ENCODE data around the gene C14orf180. TPM values are rescaled to one million over a fixed set of nuclear protein-coding genes. Genes with fewer than 3 reads are reported as not detected.
A peak's percentile ranks its signal among the peaks of the same experiment; 100 is the strongest.

The C14orf180 gene
- total RNA-seq, 1 experiment from 2014 or later: not detected

DNA sequence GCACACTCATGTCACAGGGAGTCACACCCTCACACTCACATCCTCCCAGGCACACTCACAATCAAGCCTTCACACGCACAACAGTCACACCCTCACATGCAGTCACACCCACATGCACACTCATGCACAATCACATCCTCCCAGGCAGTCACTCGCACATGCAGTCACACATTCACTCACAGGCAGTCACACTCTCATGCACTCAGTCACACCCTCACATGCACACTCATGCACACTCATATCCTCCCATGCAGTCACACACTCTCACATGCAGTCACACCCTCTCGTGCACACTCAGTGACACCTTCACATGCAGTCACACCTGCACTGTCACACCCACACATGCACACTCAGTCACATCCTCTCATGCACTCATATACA lies 12.7 kb downstream of the C14orf180 start:
- POLR2A ChIA-PET: no interaction called here
- CTCF ChIA-PET: interaction anchor here (1.4 kb wide), 1 partner anchor 13 kb away, joined by 3 read pairs; the partner anchor contains the start of gene C14orf180
- DNase-seq (ENCODE audit: low spot score) (no peak), ATAC-seq (no peak)
- Mint-ChIP-seq H3K27me3 (ENCODE audit: low read depth) (no peaks in the 10 kb centered on the region), H3K27ac (peak overlapping the region; percentile 21), H3K4me1 (no peaks in the 10 kb centered on the region), H3K36me3 (no peaks in the 10 kb centered on the region), H3K9me3 (no peaks in the 10 kb centered on the region), H3K4me3 (no peak overlapping the region)
- TF ChIP-seq, protein P1, sequence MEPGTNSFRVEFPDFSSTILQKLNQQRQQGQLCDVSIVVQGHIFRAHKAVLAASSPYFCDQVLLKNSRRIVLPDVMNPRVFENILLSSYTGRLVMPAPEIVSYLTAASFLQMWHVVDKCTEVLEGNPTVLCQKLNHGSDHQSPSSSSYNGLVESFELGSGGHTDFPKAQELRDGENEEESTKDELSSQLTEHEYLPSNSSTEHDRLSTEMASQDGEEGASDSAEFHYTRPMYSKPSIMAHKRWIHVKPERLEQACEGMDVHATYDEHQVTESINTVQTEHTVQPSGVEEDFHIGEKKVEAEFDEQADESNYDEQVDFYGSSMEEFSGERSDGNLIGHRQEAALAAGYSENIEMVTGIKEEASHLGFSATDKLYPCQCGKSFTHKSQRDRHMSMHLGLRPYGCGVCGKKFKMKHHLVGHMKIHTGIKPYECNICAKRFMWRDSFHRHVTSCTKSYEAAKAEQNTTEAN (CRISPR knock-in tag; IDR thresholded peaks at IDR 0.05): peak; percentile 87; the same call in 1 of the 2 replicates
- no peak for TF ChIP-seq TEAD4 (CRISPR knock-in tag; IDR thresholded peaks at IDR 0.05)

DNA sequence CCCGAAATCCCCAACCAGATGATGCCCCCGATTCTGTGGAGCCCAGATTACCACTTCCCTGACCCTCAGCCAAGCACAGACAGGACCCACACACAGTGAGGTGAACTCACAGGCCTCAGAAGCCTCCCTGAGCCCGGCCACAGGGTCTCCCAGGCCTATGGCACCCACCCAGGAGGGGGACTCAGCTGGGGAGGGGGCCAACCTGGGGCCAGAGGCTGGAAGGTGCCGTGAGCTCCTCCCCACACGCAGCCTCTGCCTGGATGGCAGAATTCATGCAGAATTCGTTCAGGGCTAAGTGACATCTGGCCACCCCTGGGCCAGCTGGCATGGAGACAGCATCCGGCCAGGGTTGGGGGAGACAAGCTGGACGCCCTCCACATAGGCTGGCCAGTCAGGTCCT lies 13.2 kb downstream of the C14orf180 start:
- no peak for TF ChIP-seq JUN (CRISPR knock-in tag; IDR thresholded peaks at IDR 0.05)
- TF ChIP-seq SP1 (CRISPR knock-in tag; conservative IDR thresholded peaks at IDR 0.05): no peak
- no peak for TF ChIP-seq ZNF317 (CRISPR knock-in tag; IDR thresholded peaks at IDR 0.05; ENCODE audit: borderline replicate concordance, low read depth)
- no peak for TF ChIP-seq PRRX2 (CRISPR knock-in tag; IDR thresholded peaks at IDR 0.05)
- no peak for TF ChIP-seq GRHL2 (CRISPR knock-in tag; IDR thresholded peaks at IDR 0.05; ENCODE audit: insufficient replicate concordance, severe bottlenecking)
- TF ChIP-seq, protein P2, sequence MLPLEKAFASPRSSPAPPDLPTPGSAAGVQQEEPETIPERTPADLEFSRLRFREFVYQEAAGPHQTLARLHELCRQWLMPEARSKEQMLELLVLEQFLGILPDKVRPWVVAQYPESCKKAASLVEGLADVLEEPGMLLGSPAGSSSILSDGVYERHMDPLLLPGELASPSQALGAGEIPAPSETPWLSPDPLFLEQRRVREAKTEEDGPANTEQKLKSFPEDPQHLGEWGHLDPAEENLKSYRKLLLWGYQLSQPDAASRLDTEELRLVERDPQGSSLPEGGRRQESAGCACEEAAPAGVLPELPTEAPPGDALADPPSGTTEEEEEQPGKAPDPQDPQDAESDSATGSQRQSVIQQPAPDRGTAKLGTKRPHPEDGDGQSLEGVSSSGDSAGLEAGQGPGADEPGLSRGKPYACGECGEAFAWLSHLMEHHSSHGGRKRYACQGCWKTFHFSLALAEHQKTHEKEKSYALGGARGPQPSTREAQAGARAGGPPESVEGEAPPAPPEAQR (CRISPR knock-in tag; IDR thresholded peaks at IDR 0.05): no peak
- TF ChIP-seq, protein P3, sequence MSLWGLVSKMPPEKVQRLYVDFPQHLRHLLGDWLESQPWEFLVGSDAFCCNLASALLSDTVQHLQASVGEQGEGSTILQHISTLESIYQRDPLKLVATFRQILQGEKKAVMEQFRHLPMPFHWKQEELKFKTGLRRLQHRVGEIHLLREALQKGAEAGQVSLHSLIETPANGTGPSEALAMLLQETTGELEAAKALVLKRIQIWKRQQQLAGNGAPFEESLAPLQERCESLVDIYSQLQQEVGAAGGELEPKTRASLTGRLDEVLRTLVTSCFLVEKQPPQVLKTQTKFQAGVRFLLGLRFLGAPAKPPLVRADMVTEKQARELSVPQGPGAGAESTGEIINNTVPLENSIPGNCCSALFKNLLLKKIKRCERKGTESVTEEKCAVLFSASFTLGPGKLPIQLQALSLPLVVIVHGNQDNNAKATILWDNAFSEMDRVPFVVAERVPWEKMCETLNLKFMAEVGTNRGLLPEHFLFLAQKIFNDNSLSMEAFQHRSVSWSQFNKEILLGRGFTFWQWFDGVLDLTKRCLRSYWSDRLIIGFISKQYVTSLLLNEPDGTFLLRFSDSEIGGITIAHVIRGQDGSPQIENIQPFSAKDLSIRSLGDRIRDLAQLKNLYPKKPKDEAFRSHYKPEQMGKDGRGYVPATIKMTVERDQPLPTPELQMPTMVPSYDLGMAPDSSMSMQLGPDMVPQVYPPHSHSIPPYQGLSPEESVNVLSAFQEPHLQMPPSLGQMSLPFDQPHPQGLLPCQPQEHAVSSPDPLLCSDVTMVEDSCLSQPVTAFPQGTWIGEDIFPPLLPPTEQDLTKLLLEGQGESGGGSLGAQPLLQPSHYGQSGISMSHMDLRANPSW (CRISPR knock-in tag; conservative IDR thresholded peaks at IDR 0.05; ENCODE audit: low read depth): no peak
- TF ChIP-seq TCF7 (CRISPR knock-in tag; IDR thresholded peaks at IDR 0.05; ENCODE audit: low read depth): no peak
- TF ChIP-seq, protein P4, sequence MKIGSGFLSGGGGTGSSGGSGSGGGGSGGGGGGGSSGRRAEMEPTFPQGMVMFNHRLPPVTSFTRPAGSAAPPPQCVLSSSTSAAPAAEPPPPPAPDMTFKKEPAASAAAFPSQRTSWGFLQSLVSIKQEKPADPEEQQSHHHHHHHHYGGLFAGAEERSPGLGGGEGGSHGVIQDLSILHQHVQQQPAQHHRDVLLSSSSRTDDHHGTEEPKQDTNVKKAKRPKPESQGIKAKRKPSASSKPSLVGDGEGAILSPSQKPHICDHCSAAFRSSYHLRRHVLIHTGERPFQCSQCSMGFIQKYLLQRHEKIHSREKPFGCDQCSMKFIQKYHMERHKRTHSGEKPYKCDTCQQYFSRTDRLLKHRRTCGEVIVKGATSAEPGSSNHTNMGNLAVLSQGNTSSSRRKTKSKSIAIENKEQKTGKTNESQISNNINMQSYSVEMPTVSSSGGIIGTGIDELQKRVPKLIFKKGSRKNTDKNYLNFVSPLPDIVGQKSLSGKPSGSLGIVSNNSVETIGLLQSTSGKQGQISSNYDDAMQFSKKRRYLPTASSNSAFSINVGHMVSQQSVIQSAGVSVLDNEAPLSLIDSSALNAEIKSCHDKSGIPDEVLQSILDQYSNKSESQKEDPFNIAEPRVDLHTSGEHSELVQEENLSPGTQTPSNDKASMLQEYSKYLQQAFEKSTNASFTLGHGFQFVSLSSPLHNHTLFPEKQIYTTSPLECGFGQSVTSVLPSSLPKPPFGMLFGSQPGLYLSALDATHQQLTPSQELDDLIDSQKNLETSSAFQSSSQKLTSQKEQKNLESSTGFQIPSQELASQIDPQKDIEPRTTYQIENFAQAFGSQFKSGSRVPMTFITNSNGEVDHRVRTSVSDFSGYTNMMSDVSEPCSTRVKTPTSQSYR (CRISPR knock-in tag; IDR thresholded peaks at IDR 0.05): no peak
- TF ChIP-seq MXD4 (CRISPR knock-in tag; IDR thresholded peaks at IDR 0.05; ENCODE audit: borderline replicate concordance): no peak
- no peak for TF ChIP-seq NFATC4 (CRISPR knock-in tag; IDR thresholded peaks at IDR 0.05)
- no peaks in the 10 kb centered on the region for H3K27me3 Mint-ChIP-seq (ENCODE audit: low read depth)
- ChIA-PET POLR2A (no interaction called here), CTCF (interaction anchor here (0.6 to 1.4 kb wide), 5 partner anchors 11 to 515 kb away, joined by 3 to 5 read pairs (median 3); partner anchors contain the start of gene C14orf180)
- no peak for ATAC-seq
- no peaks in the 10 kb centered on the region for H3K4me1 Mint-ChIP-seq
- no peaks in the 10 kb centered on the region for H3K36me3 Mint-ChIP-seq
- H3K9me3 Mint-ChIP-seq: no peaks in the 10 kb centered on the region
- no peak overlapping the region for H3K27ac Mint-ChIP-seq
- DNase-seq (ENCODE audit: low spot score): no peak
- H3K4me3 Mint-ChIP-seq: no peak overlapping the region

DNA sequence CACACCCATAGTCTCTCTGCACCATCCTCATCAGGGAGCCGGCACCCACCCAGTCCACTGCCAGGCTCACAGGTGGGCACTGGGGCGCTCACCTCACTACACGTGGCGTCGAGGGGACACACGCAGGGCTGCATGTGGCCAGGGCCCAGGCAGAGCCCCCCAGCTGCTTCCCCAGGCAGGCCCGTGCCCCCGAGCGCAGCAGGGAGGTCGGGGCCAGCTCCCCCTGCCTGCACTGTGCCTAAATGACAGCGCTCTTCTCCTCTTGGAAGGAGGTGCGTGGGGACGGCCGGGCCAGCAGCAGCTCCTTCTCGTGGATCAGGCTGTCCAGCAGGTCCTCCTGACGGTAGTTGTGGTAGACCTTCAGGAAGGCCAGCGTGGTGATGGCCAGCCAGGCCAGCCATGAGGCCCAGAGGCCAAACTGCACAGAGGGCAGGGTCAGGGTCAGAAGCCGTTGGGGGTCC lies 13.7 kb downstream of the C14orf180 start:
- Mint-ChIP-seq H3K27me3 (ENCODE audit: low read depth) (no peaks in the 10 kb centered on the region), H3K27ac (no peak overlapping the region), H3K4me1 (no peaks in the 10 kb centered on the region), H3K9me3 (no peaks in the 10 kb centered on the region), H3K4me3 (no peak overlapping the region), H3K36me3 (no peaks in the 10 kb centered on the region)
- POLR2A ChIA-PET: no interaction called here
- ATAC-seq (no peak), DNase-seq (ENCODE audit: low spot score) (no peak)
- CTCF ChIA-PET: interaction anchor here (0.6 to 1.4 kb wide), 5 partner anchors 11 to 515 kb away, joined by 3 to 5 read pairs (median 3); partner anchors contain the start of gene C14orf180
- TF ChIP-seq PRRX2 (CRISPR knock-in tag; IDR thresholded peaks at IDR 0.05) (no peak), ELF4 (CRISPR knock-in tag; IDR thresholded peaks at IDR 0.05; ENCODE audit: low read depth) (no peak), JAZF1 (CRISPR knock-in tag; IDR thresholded peaks at IDR 0.05) (no peak)
- TF ChIP-seq, protein P5, sequence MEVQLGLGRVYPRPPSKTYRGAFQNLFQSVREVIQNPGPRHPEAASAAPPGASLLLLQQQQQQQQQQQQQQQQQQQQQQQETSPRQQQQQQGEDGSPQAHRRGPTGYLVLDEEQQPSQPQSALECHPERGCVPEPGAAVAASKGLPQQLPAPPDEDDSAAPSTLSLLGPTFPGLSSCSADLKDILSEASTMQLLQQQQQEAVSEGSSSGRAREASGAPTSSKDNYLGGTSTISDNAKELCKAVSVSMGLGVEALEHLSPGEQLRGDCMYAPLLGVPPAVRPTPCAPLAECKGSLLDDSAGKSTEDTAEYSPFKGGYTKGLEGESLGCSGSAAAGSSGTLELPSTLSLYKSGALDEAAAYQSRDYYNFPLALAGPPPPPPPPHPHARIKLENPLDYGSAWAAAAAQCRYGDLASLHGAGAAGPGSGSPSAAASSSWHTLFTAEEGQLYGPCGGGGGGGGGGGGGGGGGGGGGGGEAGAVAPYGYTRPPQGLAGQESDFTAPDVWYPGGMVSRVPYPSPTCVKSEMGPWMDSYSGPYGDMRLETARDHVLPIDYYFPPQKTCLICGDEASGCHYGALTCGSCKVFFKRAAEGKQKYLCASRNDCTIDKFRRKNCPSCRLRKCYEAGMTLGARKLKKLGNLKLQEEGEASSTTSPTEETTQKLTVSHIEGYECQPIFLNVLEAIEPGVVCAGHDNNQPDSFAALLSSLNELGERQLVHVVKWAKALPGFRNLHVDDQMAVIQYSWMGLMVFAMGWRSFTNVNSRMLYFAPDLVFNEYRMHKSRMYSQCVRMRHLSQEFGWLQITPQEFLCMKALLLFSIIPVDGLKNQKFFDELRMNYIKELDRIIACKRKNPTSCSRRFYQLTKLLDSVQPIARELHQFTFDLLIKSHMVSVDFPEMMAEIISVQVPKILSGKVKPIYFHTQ (CRISPR knock-in tag; IDR thresholded peaks at IDR 0.05): no peak
- TF ChIP-seq, protein P6, sequence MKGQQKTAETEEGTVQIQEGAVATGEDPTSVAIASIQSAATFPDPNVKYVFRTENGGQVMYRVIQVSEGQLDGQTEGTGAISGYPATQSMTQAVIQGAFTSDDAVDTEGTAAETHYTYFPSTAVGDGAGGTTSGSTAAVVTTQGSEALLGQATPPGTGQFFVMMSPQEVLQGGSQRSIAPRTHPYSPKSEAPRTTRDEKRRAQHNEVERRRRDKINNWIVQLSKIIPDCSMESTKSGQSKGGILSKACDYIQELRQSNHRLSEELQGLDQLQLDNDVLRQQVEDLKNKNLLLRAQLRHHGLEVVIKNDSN (CRISPR knock-in tag; IDR thresholded peaks at IDR 0.05): no peak
- TF ChIP-seq, protein P7, sequence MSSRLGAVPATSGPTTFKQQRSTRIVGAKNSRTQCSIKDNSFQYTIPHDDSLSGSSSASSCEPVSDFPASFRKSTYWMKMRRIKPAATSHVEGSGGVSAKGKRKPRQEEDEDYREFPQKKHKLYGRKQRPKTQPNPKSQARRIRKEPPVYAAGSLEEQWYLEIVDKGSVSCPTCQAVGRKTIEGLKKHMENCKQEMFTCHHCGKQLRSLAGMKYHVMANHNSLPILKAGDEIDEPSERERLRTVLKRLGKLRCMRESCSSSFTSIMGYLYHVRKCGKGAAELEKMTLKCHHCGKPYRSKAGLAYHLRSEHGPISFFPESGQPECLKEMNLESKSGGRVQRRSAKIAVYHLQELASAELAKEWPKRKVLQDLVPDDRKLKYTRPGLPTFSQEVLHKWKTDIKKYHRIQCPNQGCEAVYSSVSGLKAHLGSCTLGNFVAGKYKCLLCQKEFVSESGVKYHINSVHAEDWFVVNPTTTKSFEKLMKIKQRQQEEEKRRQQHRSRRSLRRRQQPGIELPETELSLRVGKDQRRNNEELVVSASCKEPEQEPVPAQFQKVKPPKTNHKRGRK (CRISPR knock-in tag; IDR thresholded peaks at IDR 0.05; ENCODE audit: borderline replicate concordance): no peak
